HG03064 (cell line): ENCODE results near the gene ANKRD1.

Source experiments
- ATAC-seq: cut with Tn5 transposase; IDR thresholded peaks from one replicate; pipeline ENCODE4 v1.9.1; 2021; ENCODE audit warnings: low read depth; ENCODE audit not compliant: unreplicated experiment

ANKRD1 gene

GRCh38 chr10:90936276-90936659, 15.4 kb upstream of the ANKRD1 start:
- ATAC-seq: no peak

DNA sequence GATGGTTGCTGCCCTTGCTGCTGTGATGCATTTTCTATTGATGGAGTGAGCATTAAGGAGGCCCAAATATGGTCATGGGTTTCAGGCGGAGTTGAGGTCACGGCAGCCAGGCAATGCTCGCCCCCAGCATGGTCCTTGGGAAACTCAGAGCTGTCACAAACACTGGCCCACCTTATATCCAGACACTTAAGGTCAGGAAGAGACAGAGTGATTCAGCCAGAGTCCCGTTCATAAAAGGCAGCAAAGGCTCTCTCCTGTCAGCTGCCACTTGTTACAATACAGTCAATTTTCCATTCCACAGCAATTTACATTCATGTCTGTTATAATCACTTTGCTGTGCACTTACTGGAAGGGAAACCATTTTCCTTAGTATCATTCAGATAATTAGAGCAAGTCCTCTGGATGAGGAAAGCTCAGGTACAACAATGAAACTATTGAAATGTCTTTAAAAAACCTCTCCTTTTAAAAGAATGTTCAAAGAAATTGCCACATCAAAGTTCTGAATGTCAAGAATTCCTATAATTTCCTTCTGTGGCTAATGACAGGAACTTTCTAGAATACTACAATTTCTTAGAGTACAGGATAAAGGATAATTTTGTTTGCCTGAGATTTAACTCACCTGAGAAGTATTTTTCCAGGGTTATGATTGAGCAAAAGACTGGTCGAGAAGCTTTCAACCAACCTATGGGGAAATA, 14.8 kb upstream of the ANKRD1 start:
- ATAC-seq: no peak

- no peak for ATAC-seq
These were observed 10.3 kb upstream of the ANKRD1 start for GRCh38 chr10:90930971-90931871.

- ATAC-seq: no peak
These were observed 9.4 kb upstream of the ANKRD1 start for GRCh38 chr10:90930070-90930837.

GRCh38 chr10:90929179-90929578, 8.3 kb upstream of the ANKRD1 start:
- ATAC-seq: no peak

- no peak for ATAC-seq
These were observed 6.4 kb upstream of the ANKRD1 start for GRCh38 chr10:90927293-90927692.

GRCh38 chr10:90925079-90926029, 4.5 kb upstream of the ANKRD1 start:
- ATAC-seq: no peak

- ATAC-seq: no peak
These were observed 3.7 kb upstream of the ANKRD1 start for GRCh38 chr10:90924552-90924951.

DNA sequence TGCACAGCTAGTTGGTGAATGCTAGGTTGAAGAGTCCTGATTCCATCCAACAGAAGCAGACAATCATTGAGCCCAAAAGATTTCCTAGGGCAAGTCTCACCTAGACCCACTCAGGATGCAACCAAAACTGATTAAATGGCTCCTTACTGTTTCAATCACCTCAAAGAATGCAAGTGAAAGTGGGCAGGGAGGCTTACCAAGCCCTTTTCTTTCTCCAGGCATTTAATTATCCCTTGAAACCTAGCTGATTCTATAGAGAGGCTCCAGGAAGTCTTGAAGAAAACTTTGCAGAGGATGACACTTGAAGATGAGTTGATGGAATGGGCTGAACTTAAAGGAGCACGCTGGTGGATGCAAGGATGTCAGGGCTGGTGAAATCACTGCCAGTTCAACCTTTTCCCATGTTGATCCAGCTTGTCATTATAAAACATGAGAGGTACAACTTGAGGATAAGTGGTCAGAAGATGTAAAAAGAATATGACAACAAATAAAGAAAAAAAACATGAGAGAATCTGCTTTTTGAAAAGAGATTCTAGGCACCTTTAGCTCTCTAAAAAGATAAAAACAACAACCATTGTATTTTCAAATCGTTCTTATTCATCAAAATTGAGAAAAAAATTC, 2.3 kb upstream of the ANKRD1 start:
- ATAC-seq: no peak

- no peak for ATAC-seq
These were observed 1.0 kb upstream of the ANKRD1 start for GRCh38 chr10:90921906-90922305.

- no peak for ATAC-seq
These were observed 958 bp downstream of the ANKRD1 start for GRCh38 chr10:90919683-90920574.

DNA sequence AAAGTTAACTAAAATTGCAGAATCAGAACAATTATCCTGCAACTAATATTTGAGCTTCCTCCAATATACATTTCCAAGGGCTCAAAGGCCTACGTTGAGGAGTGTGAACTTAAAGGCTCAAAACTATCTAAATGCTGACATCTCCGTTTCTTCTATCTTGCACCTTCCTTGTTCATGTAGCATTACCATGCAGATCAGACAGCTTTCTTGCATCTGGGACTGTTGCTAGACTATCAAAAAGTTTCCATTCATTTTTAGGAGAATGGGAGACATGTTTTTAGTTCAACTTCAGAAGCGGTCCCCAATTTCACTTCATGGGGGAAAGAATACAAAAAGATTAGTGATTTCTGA, 2.9 kb downstream of the ANKRD1 start:
- no peak for ATAC-seq

DNA sequence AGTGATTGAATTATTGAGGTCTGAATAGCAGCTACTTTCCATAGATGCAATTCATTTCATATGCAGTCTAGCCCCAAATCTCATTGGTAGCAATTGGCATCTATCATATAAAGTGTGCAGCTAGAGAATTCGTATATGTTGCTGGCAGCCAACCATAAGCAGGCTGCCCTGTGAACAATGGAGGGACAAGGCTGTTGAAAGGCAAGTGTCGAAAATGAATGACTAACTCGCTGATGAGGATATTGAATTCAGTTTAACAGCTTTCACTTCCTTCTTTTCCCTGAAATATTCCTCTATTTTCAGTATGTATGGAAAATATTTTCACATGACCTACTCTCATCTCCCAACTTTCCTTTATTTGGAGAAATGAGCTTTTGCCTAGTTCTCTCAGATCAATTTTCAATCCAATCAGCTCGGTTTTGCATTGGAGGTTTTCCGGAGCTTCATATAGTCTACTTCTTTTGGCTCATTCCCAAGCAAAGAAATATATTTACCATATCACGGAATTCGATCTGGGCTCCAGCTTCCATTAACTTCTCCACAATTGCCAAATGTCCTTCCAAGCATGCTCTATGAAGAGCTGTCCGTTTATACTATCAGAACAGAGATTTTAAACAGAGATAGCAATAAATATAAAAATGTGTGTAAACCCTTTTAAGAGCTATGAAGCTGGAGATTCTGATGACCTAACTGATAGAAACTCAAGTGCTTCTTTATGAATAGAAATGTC, 3.5 kb downstream of the ANKRD1 start:
- ATAC-seq: no peak

GRCh38 chr10:90916392-90917237, 4.3 kb downstream of the ANKRD1 start:
- ATAC-seq: no peak

DNA sequence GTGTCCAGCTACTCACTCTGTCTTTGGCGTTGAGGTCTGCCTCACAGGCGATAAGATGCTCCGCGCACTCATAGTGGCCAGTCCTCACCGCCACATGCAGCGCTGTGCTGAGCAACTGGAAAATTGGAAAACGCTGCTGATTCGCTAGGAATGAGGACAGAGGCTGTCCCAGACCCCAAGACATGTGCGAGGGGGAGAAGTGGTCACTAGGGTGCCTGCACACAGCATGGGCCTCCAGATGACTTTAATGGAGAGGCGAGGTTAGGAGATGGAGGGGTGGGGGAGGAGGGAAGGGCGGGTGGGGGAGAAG, 5.2 kb downstream of the ANKRD1 start:
- ATAC-seq: no peak

DNA sequence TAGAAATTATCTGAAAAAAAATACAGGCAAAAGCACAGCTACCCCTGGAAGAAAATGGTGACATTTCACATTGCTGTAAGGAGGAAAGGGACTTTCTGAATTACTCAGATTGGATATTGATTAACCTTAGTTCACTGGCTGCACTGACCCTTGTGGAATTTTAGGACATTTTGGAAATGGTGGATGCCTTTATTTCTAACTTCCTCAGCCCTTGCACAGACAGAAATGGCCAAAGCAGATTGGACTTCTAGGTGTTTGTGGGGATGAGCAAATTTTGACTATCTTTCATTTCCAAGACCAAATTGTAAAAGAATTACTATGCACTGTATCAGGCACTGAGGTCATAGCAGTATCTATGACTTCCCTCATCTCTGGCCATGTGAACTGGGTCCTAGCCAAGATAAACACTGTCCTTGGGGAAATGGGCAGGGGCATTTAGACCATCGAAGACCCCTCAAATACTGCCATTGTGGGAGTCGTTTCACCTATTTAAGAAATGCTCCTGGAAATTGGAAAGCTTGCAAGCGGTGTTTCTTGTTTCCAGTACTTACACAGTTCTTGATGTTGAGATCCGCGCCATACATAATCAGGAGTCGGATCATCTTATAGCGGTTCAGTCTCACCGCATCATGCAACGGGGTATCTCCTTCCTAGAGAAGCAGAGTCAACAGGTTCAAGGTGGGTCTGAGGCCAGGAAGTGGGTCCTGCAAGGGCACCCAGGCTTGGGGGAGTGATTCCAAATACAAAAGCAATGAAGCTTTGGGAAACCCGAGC, 5.7 kb downstream of the ANKRD1 start:
- ATAC-seq: no peak
